Bronchial epithelial cell (primary cell): ENCODE results near the gene VPS33A. TPM values are rescaled to one million over a fixed set of nuclear protein-coding genes. Genes with fewer than 3 reads are reported as not detected.

Experiments
- DNase-seq: peaks from one replicate; pipeline ENCODE4 v3.0.0-alpha.2; 2010; ENCODE audit warnings: low read depth
- FAIRE-seq: peaks from 2 replicates; lab custom pipeline; 2011; peaks lifted over from hg19 to GRCh38; lab: Jason Lieb, UNC
- H3K27me3 ChIP-seq: 2 replicates; pipeline ENCODE4 v1.5.1; 2011; ENCODE audit warnings: low read length; ENCODE audit not compliant: control insufficient read depth, insufficient read depth
- H3K36me3 ChIP-seq: 2 replicates; pipeline ENCODE4 v1.5.1; 2011; ENCODE audit warnings: low read length; ENCODE audit not compliant: control insufficient read depth, insufficient read depth
- H3K4me3 ChIP-seq: 2 replicates; pipeline ENCODE4 v1.5.1; 2011; ENCODE audit warnings: mild to moderate bottlenecking, low read depth, low read length, control low read depth
- total RNA-seq: library from RNA; depleted of rRNA; stranded (reverse); fragments of >200 nt; gene quantifications from 2 replicates; pipeline ENCODE4 v1.2.1, GENCODE V29; 2014
- TF ChIP-seq, protein P1 (sequence below): IDR thresholded peaks from 2 replicates; pipeline ENCODE4 v1.5.1; 2011; ENCODE audit warnings: mild to moderate bottlenecking, moderate library complexity, low read length, control low read depth, inconsistent platforms; ENCODE audit not compliant: insufficient read depth, severe bottlenecking

The VPS33A gene
- total RNA-seq, 1 donor from 2014 or later: 17.1 TPM

DNA sequence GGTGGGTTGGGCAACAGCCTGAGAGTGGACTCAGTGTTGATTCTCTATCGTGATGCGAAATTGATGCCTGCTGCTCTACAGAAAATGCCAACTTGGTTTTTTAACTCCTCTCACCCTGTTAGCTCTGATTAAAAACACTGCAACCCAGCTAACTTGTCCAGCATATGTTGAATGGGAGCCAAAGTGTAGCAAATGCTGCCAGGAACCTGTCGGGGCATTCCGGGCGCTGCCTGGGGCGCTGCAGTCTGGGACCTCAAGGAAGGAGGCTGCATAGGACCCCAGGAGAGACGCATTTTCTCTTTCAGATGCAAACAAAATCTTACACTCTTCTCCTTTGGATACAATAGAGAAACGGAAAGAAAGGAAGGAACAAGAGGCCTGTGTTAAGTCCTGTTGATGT lies 58.9 kb downstream of the VPS33A start:
- Histone ChIP-seq H3K27me3 (no peaks in the 10 kb centered on the region), H3K36me3 (peaks cover 9% of the 10 kb centered on the region), H3K4me3 (no peak overlapping the region)
- no peak for FAIRE-seq
- DNase-seq: no peak
- TF ChIP-seq, protein P1, sequence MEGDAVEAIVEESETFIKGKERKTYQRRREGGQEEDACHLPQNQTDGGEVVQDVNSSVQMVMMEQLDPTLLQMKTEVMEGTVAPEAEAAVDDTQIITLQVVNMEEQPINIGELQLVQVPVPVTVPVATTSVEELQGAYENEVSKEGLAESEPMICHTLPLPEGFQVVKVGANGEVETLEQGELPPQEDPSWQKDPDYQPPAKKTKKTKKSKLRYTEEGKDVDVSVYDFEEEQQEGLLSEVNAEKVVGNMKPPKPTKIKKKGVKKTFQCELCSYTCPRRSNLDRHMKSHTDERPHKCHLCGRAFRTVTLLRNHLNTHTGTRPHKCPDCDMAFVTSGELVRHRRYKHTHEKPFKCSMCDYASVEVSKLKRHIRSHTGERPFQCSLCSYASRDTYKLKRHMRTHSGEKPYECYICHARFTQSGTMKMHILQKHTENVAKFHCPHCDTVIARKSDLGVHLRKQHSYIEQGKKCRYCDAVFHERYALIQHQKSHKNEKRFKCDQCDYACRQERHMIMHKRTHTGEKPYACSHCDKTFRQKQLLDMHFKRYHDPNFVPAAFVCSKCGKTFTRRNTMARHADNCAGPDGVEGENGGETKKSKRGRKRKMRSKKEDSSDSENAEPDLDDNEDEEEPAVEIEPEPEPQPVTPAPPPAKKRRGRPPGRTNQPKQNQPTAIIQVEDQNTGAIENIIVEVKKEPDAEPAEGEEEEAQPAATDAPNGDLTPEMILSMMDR: no peak

DNA sequence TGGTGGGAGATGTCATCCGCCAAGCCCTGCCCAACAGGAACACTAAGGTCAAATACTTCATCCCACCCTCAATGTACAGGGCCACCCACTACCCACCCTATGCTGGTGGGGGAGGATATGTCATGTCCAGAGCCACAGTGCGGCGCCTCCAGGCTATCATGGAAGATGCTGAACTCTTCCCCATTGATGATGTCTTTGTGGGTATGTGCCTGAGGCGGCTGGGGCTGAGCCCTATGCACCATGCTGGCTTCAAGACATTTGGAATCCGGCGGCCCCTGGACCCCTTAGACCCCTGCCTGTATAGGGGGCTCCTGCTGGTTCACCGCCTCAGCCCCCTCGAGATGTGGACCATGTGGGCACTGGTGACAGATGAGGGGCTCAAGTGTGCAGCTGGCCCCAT lies 59.3 kb downstream of the VPS33A start:
- Histone ChIP-seq H3K4me3 (no peak overlapping the region), H3K36me3 (peaks cover 9% of the 10 kb centered on the region), H3K27me3 (no peaks in the 10 kb centered on the region)
- peak; percentile 64 for FAIRE-seq
- no peak for DNase-seq
- TF ChIP-seq, protein P1: no peak

DNA sequence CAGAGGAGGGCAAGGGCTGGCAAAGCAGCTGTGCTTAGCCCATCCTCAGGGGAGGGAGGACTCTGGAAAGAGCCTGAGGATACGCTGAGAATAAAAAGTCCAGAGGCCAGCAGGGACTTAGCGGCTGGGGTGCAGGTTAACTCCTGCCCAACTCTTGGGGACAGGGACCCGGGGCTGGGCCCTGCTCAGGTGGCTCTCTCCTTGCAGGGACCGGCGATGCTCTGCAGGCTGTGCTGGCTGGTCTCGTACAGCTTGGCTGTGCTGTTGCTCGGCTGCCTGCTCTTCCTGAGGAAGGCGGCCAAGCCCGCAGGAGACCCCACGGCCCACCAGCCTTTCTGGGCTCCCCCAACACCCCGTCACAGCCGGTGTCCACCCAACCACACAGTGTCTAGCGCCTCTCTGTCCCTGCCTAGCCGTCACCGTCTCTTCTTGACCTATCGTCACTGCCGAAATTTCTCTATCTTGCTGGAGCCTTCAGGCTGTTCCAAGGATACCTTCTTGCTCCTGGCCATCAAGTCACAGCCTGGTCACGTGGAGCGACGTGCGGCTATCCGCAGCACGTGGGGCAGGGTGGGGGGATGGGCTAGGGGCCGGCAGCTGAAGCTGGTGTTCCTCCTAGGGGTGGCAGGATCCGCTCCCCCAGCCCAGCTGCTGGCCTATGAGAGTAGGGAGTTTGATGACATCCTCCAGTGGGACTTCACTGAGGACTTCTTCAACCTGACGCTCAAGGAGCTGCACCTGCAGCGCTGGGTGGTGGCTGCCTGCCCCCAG lies 60.0 kb downstream of the VPS33A start:
- H3K36me3 ChIP-seq: peaks cover 9% of the 10 kb centered on the region
- H3K27me3 ChIP-seq: no peaks in the 10 kb centered on the region
- TF ChIP-seq, protein P1: no peak
- H3K4me3 ChIP-seq: no peak overlapping the region
- FAIRE-seq: no peak
- DNase-seq: no peak

DNA sequence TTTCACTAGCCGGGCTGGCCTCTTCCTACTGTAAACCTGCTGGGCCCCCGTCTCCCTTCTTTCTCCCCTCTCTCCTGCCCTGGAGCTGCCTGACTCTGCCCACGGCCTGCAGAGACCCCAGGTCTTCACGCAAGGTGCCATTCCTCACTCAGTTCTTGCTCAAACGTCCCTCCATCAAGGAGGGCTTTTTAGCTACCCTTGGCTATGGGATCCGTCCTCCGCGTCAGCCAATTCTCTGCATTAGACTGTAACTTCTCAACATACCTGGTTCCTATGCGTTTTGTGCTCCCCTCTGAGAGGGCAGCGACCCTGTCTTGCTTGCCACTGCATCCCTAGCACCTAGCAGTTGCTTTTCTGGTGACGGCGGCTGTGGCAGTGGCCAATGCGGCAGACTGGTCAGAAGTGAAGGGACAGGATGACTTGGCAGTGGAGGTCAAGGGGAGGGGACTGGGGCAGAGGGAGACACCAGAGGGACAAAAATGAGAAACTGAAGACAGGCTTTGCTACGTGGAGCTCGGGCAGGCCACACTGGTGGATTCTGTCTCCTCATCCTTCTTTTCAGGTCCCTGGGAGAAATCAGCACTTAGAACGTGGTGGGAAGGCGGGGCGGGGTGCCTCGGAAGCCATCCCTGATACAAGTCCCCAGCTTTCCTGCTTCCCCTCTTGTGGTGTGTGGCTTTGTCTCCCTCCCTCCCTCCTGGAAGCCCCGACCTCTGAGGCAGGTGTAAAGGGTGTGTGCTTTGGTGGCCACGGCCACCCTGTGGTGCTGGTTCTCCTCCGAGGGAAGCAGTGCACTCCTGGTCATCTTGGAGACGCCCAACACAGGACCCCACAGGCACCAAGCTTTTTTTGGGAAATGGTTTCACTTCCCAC lies 61.0 kb downstream of the VPS33A start:
- Histone ChIP-seq H3K27me3 (no peaks in the 10 kb centered on the region), H3K36me3 (peaks cover 7% of the 10 kb centered on the region), H3K4me3 (peak overlapping the region; percentile 5)
- FAIRE-seq (no peak), DNase-seq (no peak)
- TF ChIP-seq, protein P1: no peak

DNA sequence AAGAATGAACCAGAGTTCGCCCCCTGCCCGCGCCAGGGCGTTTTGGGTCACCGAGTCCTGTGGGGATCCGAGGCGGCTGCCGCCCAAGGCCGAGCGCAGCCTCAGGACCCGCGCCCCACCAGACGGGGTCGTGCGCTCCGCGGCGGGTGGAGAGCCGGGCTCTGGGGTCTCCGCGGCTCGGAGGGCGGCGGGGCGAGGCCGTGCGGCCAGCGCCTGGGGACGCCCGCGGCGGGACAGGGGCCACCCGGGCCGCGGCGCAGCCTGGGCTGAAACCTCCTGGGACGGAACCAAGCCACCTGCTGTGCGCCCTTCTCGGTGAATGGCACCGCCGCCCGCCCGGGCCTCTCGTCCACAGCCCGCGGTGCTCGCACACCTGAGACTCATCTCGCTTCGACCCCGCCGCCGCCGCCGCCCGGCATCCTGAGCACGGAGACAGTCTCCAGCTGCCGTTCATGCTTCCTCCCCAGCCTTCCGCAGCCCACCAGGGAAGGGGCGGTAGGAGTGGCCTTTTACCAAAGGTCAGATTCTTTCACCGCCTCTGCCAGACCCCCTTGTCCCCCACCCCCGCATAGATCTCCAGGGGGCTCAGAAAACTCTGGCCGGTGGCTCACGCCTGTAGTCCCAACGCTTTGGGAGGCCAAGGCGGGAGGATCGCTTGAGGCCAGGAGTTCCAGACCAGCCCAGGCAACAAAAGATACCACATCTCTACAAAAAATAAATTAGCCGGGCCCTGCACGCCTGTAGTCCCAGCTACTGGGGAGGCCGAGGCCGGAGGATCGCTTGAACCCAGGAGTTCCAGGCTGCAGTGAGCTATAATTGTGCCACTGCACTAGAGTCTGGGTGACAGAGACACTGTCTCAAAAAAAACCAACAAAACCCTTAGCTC lies 61.9 kb downstream of the VPS33A start:
- peak overlapping the region; percentile 60 for H3K4me3 ChIP-seq
- no peak for DNase-seq

More for the DNA sequence above, 61.9 kb downstream of the VPS33A start:
- Histone ChIP-seq H3K27me3 (no peaks in the 10 kb centered on the region), H3K36me3 (peaks cover 6% of the 10 kb centered on the region)
- TF ChIP-seq, protein P1: no peak
- FAIRE-seq: no peak
